Hematopoietic multipotent progenitor cell treated with erythropoietin and hydrocortisone succinate and interleukin-3 and kit ligand, for 8 days (in vitro differentiated cells): ENCODE results near the gene GBF1.
"Not testable (repeated sequence)": the region's sequence is repeated elsewhere in the genome, so short reads cannot be mapped to it uniquely, and the experiment has no call there.

Experiments used
- DNase-seq: peaks from one replicate; pipeline ENCODE4 v3.0.0-alpha.2; 2015

The GBF1 gene

GRCh38 chr10:102231357-102232318 is 13.7 kb upstream of the GBF1 start:
- peak; percentile 71 for DNase-seq

- no peak for DNase-seq
Measured at GRCh38 chr10:102233997-102234396, 11.3 kb upstream of the GBF1 start.

DNA sequence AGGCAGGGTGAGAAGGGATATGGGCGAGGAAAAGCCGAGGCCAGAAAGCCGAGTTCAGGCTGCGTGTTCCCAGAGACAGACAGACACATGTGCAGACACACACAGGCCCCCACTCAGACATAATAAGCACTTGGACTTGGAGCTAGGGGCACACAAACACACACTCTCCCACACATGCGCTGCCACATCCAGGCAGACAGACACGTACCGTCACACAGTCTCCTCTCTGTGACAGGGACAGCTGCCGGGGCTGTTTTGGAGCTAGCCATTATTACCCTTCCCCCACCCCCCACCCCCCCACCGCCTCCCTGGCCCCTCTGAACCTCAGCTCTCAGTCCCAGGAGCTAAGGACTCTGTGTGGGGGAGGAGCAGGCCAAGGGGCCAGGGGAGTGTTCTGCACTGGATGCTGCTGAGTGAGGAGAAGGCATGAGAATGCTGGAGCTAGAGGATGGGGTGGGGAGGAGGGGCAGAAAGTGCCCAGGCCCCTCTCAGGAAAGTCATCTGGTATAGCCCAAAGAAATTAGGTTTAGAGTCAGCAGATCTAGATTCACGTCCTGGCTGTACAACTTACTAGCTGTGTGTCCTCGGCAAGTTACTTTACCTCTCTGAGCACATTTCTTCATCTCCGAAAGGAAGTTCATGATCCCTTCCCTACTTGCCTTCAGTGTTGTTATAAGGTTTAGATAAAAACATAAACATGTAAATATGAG is 10.3 kb upstream of the GBF1 start:
- DNase-seq = no peak

- DNase-seq = no peak
Measured at GRCh38 chr10:102235598-102235920, 9.8 kb upstream of the GBF1 start.

- DNase-seq = no peak
Measured at GRCh38 chr10:102236006-102236405, 9.3 kb upstream of the GBF1 start.

DNA sequence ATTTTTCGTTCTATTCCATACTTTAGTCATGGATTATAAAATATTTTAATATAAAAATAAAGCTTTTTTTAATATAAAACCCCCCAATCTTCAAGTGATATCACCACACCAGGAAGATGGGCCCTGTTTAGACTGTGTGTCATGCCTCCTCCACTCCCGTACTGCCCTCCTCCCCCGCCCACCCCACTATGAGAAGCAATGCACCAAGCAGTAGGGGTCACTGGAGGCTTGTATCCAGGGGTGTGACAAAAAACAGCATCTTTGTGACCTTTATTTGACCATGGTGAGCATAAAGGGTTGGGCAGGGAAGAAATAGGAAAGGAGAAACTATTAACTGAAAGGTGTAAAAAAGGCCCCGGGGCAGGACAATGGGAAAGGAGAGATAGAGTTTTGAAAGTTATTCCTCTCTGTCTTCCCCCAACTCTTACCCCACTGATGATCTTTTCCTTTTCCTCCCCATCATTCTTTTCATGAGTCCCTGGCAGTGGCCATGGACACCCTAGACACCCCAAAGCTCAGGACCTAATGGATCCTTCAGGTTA is 7.5 kb upstream of the GBF1 start:
- DNase-seq = no peak

DNA sequence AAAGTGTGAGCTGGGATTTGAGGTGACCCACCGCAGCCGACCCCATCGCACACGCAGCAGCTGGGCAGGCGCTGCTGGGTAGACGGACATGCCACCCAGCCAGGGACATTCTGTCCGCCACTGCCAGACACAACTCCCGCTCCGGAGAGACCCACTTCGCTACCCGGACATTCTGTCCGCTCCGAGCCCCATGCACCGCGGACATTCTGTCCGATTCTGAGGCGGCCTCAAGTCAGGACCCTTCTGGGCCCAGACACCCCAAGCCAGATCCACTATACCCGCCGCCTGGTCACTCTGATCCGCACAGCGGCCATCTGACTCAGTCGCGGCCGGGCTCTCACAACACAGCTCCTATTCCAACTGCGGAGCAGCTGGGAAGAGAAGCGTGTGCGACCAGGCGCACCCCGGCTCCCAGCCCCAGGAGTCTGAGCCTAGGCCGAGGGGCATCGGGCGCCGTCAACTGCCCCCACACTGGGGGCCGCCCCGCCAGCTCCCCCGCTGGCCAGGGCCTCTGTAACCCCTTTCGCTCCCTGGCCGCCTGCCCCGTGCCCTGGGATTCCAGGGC is 4.8 kb upstream of the GBF1 start:
- DNase-seq = no peak

DNA sequence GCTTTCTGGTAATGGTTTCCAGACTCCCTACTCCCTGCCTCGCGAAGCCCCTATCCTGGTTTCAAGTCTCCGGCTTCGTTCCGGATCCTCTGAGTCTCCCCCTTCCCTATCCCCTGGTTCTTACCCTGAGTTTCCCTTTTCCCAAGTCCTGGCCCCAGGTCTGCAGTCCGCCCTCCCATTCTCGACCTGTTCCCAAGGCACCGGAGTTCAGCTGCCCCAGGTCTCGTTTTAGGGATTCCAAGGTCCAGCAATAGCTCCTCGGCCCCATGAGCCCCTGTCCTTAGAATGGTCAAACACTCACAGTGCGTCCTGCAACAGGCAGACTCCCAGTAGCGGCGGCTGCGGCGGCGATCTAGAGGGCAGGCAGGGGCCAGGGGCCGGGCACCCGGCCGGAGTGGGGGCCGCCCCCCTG is 4.3 kb upstream of the GBF1 start:
- DNase-seq = no peak

DNA sequence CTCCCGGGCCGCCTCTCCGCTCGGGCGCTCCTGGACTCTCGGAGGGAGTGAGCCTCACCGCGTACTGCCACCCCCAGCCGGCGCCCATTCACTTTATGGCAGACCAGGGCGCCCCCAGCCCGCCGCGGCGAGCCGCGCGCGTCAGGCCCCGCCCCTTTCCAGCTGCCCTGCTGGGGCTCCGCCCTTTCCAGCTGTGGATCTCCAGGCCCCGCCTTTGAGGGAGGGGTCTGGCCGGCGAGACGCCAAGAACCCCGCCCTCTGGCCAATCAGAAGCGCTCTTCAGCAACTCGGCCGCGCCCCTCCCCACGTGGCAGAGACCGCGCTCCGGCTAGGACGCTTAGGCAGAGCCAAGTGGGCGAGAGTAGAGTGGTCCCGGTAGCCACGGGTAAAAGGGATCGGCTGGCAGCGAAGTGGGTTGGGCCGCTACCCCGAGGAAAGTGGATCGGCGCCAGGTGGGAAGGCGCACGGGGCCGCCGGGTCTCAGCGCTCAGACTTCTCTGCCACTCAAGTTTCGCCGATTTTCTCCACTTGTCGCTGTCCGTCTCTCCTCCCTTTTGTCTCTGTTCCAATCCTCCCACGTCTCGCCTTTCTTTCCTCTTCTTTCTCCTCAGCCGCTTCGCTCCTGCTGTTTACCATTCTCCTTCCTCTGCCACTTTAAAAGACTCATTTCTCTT is 3.8 kb upstream of the GBF1 start, which contains the start of gene PITX3:
Gene PITX3, minus strand, starts transcription at position 69 of the 674 bp plus-strand sequence. CDS start 9,432 bp downstream, outside the sequence.
- DNase-seq = peak; percentile 92

DNA sequence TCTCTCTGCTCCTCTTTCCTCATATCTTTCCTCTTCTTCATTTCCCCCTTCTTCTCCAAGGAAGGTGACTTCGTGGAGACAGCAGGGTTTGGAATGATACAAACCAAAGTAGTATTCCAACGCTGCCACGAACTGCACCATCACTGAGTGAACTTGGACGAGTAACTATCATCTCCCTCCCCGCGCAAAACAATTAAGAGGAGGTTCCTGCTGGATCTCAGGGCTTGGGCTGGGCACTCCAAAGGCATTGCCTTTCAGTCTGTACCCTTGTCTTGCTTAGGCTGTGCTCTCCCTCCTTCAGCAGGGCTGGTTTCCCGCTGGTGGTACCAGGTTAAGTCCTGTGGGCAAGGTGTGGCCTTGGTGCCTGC is 3.2 kb upstream of the GBF1 start:
- DNase-seq = no peak

GRCh38 chr10:102243309-102243708 is 2.0 kb upstream of the GBF1 start:
- DNase-seq = no peak

DNA sequence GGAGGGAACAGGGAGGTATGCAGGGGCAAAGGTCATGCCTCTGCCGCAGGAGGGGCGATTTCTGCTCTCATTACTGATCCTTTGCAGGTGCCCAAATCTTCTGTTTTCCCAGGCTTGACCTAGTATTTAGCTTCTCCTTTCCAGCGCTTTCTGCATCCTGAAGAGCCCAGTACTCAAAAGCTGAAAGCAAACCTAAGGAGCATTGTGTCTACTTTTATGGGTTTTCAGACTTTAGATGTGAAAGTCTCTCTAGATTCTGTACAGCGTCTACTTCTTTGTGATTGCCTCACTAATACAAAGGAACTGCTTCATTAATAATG is 560 bp downstream of the GBF1 start:
- DNase-seq = no peak

- DNase-seq = no peak
Measured at GRCh38 chr10:102246261-102246660, 929 bp downstream of the GBF1 start.

DNA sequence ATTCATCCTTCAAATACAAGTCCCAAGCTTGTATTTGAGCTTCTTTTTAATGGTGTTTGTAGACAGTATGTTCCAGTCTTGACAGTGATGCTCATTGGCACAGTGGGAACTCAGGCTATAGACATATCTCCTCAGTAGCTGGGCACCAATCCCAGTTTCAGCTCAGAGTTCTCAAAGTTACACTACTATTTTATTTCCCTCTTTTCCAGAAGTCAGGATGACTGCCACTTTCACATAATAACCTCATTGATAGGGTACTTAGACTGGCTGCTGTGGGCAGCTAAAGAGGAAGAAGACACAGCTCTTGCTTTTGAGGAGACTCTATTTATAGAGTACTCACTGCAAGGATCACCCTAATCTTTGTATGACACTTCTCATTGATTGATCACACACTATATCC is 2.4 kb downstream of the GBF1 start:
- DNase-seq = no peak

- DNase-seq = not testable (repeated sequence)
Measured at GRCh38 chr10:102252508-102252907, 7.2 kb downstream of the GBF1 start.

- no peak for DNase-seq
Measured at GRCh38 chr10:102254426-102254825, 9.1 kb downstream of the GBF1 start.

- DNase-seq = no peak
Measured at GRCh38 chr10:102255404-102255803, 10.1 kb downstream of the GBF1 start.

- no peak for DNase-seq
Measured at GRCh38 chr10:102261196-102261595, 15.9 kb downstream of the GBF1 start.

GRCh38 chr10:102261842-102262241 is 16.5 kb downstream of the GBF1 start:
- no peak for DNase-seq

- no peak for DNase-seq
Measured at GRCh38 chr10:102262744-102263370, 17.5 kb downstream of the GBF1 start.

DNA sequence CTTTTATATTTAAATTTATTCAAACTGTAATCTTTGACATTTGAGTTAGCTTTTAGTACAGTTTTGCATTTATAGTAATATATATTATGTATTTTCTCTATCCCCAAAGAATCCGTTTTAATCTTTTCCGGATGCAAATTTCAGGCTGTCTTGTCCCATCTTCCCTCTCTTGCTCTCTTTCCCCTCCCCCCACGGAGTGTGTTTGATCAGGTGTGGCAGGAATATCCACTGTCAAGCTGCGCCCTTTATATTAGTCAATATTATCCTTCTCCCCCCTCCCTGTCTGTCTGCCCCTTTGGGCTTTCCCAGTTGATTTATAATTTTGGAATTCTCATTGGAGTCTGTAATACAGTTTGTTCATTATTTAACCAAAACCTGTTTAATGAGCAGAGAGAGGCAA is 19.0 kb downstream of the GBF1 start:
- no peak for DNase-seq

- DNase-seq = no peak
Measured at GRCh38 chr10:102266670-102267069, 21.3 kb downstream of the GBF1 start.

GRCh38 chr10:102267748-102268147 is 22.4 kb downstream of the GBF1 start:
- no peak for DNase-seq
